Body of pancreas (tissue), 4 donors: Measurements from ENCODE around the gene ATE1.

ENCODE experiments used
- CTCF ChIP-seq, 7 experiments: fragments of 450-650 bp in 4 of 7; fragments of 200-600 bp in 3 of 7; sonication (generic) in 3 of 7; IDR thresholded peaks; one replicate each; pipeline ENCODE4 v1.5.1; 2016 to 2019; ENCODE audit warnings: antibody characterized with exemption in 7 of 7
- POLR2A ChIP-seq, 3 donors: fragments of 450-650 bp; IDR thresholded peaks; one replicate each; pipeline ENCODE4 v1.6.1; 2016; ENCODE audit warnings: antibody characterized with exemption in 3 of 3, mild to moderate bottlenecking in 2 of 3

GRCh38 chr10:121772884-121773283 lies 154.9 kb downstream of the ATE1 start:
- TF ChIP-seq CTCF (IDR thresholded peaks at IDR 0.05), result no peak
- no peak for TF ChIP-seq POLR2A (IDR thresholded peaks at IDR 0.05)
